ENCODE data around the gene CYB561.

DNA sequence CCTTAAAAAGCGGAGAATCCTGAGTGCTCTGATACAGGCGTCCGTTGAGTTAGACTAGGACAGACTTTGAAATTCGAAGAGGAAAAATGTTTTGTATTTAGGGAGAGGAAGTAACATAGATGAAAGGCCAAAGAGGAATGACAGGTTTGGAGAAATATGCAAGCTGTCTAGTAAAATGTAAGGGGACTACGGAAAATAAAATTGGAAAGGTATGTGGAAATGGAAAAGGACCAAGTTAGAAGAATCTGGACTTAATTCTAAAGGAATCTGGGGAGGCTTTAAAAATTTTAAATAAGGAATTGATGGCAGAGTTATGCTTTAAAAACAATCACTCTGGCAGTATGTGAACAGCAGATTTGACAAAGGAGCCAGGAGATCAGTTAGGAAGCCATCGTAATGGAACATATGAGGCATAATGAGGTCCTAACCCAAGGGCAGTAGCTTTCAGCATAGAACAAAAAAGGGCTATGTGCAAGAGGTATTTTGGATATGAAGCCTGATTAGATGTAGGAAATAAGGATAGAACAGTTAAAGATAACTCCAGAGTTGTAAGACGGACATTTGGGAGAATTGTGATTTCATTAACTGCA is 38.3 kb downstream of the CYB561 start:
- TF ChIP-seq POLR2A (IDR thresholded peaks at IDR 0.05; ENCODE audit: low read depth, low read length) (no peak), POLR2AphosphoS5 (IDR thresholded peaks at IDR 0.05; ENCODE audit: low read depth, low read length) (no peak), TAF1 (IDR thresholded peaks at IDR 0.05; ENCODE audit: low read depth, low read length) (no peak), PAX5 (IDR thresholded peaks at IDR 0.05; ENCODE audit: insufficient read depth, low read length, severe bottlenecking) (no peak), SPI1 (IDR thresholded peaks at IDR 0.05; ENCODE audit: low read depth, low read length) (no peak), POU2F2 (IDR thresholded peaks at IDR 0.05; ENCODE audit: low read depth, low read length) (no peak)
